Activated effector memory CD4-positive, alpha-beta T cell treated with Interleukin-2 at 50 U/mL for 16 hours (primary cell): ENCODE results near the gene ASIC3.
A peak's percentile ranks its signal among the peaks of the same experiment; 100 is the strongest.
"Not testable (repeated sequence)": the region's sequence is repeated elsewhere in the genome, so short reads cannot be mapped to it uniquely, and the experiment has no call there.

Experiments
- DNase-seq: peaks from one replicate; pipeline ENCODE4 v3.0.0-alpha.2; 2020

The ASIC3 gene

GRCh38 chr7:151047976-151048815 is at the start of gene ASIC3:
Gene ASIC3 (plus strand): TSS chr7:151048531. CDS start chr7:151048886, 355 bp downstream.
- no peak for DNase-seq

GRCh38 chr7:150999001-150999400 is 49.3 kb upstream of the ASIC3 start:
- no peak for DNase-seq

GRCh38 chr7:150999497-151000230 is 48.7 kb upstream of the ASIC3 start:
- DNase-seq: no peak

GRCh38 chr7:151000897-151001495 is 47.3 kb upstream of the ASIC3 start:
- DNase-seq: no peak

- no peak for DNase-seq
Measured at GRCh38 chr7:151001546-151001945, 46.8 kb upstream of the ASIC3 start.

GRCh38 chr7:151003572-151003971 is 44.8 kb upstream of the ASIC3 start:
- no peak for DNase-seq

GRCh38 chr7:151005566-151005965 is 42.8 kb upstream of the ASIC3 start:
- DNase-seq: no peak

GRCh38 chr7:151006590-151007300 is 41.6 kb upstream of the ASIC3 start:
- DNase-seq: no peak

GRCh38 chr7:151007469-151007898 is 40.8 kb upstream of the ASIC3 start:
- no peak for DNase-seq

- no peak for DNase-seq
Measured at GRCh38 chr7:151008143-151008510, 40.2 kb upstream of the ASIC3 start.

- peak; percentile 70 for DNase-seq
Measured at GRCh38 chr7:151008511-151009323, 39.6 kb upstream of the ASIC3 start.

- DNase-seq: no peak
Measured at GRCh38 chr7:151009327-151010036, 38.8 kb upstream of the ASIC3 start.

- DNase-seq: no peak
Measured at GRCh38 chr7:151010037-151010306, 38.4 kb upstream of the ASIC3 start.

- DNase-seq: no peak
Measured at GRCh38 chr7:151010307-151011096, 37.8 kb upstream of the ASIC3 start.

GRCh38 chr7:151011097-151011409 is 37.3 kb upstream of the ASIC3 start:
- DNase-seq: no peak

GRCh38 chr7:151011616-151012015 is 36.7 kb upstream of the ASIC3 start:
- not testable (repeated sequence) for DNase-seq

GRCh38 chr7:151012031-151012692 is 36.2 kb upstream of the ASIC3 start:
- no peak for DNase-seq

GRCh38 chr7:151012911-151013347 is 35.4 kb upstream of the ASIC3 start:
- no peak for DNase-seq

GRCh38 chr7:151013356-151013732 is 35.0 kb upstream of the ASIC3 start:
- DNase-seq: no peak

GRCh38 chr7:151013733-151014497 is 34.4 kb upstream of the ASIC3 start:
- DNase-seq: peak; percentile 81
